MM.1S (cell line): ENCODE data around the gene GRIA4.

Source experiments
- CTCF ChIP-seq: fragments of 300-600 bp; sonication (generic); IDR thresholded peaks from 2 replicates; pipeline ENCODE4 v1.5.1; 2016; ENCODE audit warnings: antibody characterized with exemption, low read length, mixed read lengths
- EZH2 ChIP-seq: fragments of 300-600 bp; sonication (generic); optimal IDR thresholded peaks from 2 replicates; pipeline ENCODE3; 2017; ENCODE audit warnings: low read depth, mild to moderate bottlenecking, antibody characterized with exemption, low read length, mixed read lengths
- EZH2phosphoT487 ChIP-seq: fragments of 300-600 bp; sonication (generic); IDR thresholded peaks from 2 replicates; pipeline ENCODE4 v1.6.1; 2018; ENCODE audit warnings: antibody characterized with exemption, low read length

GRCh38 chr11:106011481-106011880 lies 401.6 kb downstream of the GRIA4 start:
- TF ChIP-seq CTCF: no peak
- TF ChIP-seq EZH2: no peak
- TF ChIP-seq EZH2phosphoT487: no peak
